KG1 (cell line): Measurements from ENCODE around the gene CDKN2D.
"Not testable (repeated sequence)": the region's sequence is repeated elsewhere in the genome, so short reads cannot be mapped to it uniquely, and the experiment has no call there.

Experiments
- DNase-seq: peaks from one replicate; lab custom pipeline; 2025; lab: John Stamatoyannopoulos, UW

Gene CDKN2D

DNA sequence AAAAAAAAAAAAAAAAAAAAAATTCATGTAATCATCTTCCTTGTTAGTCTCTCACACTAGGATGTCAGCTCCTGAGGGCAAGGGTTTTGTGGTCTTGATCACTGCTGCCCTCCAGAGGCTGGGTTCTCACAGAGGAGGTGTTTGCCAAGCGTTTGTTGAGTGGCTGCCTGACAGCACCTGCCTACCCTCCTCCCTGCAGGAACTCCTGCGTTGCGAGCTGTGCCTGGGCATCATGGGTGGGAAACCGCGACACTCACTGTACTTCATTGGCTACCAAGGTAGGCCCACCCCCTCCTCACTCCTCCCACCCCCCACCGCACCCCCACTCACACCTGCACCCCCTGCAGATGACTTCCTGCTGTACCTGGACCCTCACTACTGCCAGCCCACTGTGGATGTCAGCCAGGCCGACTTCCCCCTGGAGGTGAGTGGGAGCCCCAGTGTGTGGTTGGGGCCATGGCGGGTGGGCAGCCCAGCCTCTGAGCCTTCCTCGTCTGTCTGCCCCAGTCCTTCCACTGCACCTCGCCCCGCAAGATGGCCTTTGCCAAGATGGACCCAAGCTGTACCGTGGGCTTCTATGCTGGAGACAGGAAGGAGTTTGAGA is 17.0 kb downstream of the CDKN2D start:
- DNase-seq = peak; percentile 14

DNA sequence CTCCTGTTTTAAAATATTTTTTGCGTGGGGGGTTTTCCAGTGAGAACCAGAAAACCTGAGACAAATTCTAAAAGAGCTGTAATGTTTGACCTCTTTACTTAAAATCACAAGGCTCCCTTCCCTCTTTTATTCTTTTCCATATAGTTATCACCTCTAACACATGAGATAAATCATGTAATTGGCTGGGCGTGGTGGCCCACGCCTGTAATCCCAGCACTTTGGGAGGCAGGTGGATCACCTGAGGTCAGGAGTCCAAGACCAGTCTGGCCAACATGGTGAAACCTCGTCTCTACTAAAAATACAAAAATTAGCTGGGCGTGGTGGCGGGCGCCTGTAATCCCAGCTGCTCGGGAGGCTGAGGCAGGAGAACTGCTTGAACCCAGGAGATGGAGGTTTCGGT is 17.8 kb downstream of the CDKN2D start:
- not testable (repeated sequence) for DNase-seq

DNA sequence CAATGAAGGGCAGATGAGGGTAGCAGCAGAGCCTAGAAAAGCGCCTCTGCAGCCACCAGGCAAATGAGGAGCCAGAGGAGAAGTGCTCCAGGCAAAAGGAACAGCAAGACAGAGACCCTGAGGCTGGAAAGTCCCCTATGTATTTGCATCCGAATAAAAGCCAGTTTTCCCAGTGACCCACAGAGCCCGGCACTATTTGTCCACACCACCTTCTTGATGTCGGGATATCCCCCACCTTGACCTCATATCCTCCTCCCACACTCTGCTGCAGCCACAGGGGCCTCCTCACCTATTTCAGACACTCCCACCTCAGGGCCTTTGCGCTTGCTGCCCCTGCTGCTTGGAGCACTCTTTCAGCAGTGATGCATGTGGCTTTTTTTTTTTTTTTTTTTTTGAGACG is 18.4 kb downstream of the CDKN2D start:
- no peak for DNase-seq

DNA sequence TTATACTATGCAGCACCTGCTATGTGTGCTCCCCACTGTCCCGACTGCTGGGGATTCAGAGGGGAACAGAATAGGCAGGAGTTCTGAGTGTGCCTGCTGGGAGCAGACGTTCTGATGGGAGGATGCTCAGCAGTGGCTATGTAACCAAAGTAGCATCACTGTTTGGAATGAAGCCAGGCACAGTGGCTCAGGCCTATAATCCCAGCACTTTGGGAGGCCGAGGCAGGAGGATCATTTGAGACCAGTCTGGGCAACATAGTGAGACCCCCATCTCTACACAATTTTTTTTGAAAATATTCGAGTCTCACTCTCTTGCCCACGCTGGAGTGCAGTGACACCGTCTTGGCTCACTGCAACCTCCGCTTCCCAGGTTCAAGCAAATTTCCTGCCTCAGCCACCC is 19.0 kb downstream of the CDKN2D start:
- no peak for DNase-seq

DNA sequence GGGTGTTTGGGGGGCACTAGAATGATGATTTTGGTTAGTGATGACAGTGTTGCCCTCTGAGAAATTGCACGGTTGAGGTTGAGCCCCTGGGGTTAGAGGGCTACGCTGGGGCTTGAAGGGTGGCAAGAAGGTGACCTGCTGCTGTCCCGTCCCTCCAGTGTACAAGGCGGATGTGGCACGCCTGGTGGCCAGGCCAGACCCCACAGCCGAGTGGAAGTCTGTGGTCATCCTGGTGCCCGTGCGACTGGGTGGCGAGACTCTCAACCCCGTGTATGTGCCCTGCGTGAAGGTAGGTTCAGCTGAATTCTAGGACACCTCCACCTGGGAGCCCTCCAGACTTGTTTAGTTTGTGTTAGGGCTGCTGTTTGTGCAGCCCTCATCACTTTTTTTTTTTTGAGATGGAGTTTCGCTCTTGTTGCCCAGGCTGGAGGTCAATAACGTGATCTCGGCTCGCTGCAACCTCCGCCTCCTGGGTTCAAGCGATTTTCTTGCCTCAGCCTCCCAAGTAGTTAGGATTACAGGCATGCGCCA is 20.0 kb downstream of the CDKN2D start:
- no peak for DNase-seq

DNA sequence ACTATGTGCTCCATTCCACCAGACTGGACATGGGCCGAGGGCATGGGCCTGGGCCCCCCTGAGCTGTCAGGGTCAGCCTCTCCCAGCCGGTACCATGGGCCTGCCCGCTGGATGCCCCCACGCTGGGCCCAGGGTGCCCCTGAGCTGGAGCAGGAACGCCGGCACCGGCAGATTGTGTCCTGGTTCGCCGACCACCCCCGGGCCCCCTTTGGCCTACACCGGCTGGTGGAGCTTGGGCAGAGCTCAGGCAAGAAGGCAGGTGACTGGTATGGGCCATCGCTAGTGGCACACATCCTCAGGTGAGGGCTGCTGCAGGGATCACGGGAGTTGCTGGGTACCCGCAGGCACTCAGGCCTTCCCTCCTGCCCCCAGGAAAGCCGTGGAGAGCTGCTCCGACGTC is 22.0 kb downstream of the CDKN2D start:
- DNase-seq = no peak

DNA sequence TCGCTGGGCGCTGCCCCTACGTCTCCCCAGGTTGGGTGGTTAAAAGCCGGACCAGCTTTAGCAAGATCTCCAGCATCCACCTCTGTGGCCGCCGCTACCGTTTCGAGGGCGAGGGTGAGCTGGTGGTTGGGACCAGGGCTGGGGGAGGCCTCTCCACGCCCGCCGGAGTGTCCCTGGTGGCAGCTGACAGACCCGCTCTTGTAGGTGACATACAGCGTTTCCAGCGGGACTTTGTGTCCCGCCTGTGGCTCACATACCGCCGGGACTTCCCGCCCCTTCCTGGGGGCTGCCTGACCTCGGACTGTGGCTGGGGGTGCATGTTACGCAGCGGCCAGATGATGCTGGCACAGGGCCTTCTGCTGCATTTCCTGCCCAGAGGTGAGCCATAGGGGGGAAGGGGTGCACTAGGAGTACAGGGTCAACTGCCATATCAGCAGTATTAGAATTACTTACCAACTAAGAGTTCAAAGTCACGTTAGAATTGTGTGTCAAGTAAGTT is 24.0 kb downstream of the CDKN2D start:
- DNase-seq = no peak

DNA sequence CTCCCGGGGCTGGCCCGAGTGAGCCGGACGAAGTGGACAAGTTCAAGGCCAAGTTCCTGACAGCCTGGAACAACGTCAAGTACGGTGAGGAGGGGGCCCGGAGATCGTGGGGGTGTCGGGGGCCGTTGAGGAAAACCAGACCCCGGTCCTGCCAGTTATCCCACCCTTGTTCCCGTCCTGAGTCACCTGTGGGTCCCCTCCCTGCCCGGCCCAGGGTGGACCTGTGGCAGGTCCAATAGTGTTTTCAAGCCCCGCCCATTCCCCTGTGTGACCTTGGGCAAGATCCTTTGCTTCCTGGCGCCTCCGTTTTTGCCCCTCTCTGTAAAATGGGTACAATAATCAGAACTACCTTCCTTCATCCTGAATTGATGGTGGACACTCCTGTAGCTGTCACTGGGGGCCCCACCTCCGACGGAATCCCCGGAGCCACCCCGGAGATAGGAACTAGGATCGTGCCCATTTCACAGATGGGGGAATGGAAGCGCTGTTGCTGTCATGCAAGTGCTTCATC is 24.5 kb downstream of the CDKN2D start:
- DNase-seq = no peak

DNA sequence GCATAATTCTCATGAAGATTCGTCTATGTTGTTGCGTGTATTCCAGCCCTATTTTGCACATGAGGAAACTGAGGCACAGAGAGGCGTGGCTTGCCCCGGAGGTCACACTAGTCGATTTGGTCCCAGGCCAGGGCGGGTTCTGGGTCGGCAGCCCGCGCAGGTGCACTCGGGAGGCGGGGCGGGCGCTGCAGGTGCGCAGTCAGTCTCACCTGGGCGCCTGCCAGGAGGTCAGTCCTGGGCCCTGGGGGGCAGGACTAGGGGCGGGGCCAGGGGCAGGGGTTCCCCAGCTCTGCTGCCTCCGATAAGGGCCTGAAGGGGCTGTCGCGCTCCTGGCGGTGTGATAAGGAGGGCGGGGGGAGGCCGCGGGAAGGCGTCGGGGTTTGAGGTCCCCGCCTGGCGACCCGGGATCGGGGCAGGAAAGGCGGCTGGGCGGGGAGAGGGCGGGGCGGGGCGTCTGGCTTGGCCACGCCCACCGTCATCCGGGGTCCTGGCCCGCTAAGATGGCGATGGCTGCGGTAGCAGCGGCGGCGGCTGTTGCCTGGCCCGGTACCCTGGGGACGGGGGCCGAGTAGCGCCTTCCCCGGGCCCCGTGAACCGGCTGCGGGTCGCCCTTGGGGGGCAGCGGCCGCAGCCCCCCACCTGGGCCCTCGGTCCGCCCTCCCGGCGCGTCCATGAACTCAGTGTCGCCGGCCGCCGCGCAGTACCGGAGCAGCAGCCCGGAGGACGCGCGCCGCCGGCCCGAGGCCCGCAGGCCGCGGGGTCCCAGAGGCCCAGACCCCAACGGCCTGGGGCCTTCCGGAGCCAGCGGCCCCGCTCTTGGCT is 25.1 kb downstream of the CDKN2D start, which contains the start of gene ATG4D:
Gene ATG4D, plus strand, starts transcription at position 485 of the 822 bp plus-strand sequence. Its CDS starts 187 bp downstream, at position 672.
- peak; percentile 65 for DNase-seq

DNA sequence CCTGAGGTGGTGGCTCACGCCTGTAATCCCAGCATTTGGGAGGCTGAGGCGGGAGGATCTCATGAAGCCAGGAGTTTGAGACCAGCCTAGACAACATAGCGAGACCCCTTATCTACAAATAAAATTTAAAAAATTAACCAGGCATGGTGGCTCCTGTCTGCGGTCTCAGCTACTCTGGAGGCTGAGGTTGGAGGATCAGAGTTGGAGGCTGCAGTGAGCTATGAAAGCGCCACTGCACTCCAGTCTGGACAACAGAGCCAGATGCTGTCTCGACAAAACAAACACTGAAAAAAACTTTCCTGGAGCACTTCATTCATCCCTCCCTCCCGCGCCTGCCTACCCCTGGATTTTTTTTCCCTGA is 25.7 kb downstream of the CDKN2D start:
- no peak for DNase-seq

DNA sequence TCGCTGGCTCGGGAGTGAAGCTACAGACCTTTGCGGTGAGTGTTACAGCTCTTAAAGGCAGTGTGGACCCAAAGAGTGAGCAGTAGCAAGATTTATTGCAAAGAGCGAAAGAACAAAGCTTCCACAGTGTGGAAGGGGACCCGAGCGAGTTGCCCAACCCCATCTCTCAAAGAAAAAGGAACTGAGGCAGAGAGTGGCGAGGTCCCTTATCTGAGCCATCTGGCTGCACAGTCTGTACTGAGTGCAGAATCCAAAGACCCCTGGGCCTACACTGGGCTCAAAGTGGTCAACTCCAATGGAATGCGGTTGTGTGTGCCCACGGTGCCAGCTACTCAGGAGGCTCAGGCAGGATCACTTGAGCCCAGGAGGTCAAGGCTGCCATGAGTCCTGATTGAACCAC is 29.8 kb downstream of the CDKN2D start:
- not testable (repeated sequence) for DNase-seq

DNA sequence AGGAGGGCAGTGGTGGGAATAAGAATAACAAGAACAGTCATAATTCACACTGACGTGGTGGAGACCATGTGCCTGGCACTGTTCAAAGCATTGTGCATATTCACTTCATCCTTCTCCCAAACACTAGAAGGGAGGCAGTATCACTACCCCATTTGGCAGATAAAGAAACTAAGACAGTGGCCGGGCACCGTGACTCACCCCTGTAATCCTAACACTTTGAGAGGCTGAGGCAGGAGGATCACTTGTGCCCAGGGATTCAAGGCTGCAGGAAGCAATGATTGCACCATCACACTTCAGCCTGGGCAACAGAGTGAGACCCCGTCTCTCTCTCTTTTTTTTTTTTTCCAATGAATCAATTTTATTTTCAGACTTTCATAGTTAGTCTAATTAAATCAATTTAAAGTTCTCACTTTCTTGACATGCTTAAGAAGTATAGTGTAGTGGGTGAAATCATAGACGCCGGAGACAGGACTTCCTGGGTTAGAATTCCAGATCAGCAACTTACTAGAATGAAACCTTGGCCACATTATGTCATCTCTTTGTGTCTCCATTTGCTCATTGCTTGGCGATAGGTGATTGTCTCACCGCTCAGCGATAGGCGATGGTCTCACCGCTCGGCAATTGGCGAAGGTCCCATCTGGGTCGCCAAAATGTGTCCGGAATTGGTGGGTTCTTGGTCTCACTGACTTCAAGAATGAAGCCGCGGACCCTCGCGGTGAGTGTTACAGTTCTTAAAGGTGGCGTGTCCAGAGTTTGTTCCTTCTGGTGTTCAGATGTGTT is 30.4 kb downstream of the CDKN2D start:
- DNase-seq = no peak

DNA sequence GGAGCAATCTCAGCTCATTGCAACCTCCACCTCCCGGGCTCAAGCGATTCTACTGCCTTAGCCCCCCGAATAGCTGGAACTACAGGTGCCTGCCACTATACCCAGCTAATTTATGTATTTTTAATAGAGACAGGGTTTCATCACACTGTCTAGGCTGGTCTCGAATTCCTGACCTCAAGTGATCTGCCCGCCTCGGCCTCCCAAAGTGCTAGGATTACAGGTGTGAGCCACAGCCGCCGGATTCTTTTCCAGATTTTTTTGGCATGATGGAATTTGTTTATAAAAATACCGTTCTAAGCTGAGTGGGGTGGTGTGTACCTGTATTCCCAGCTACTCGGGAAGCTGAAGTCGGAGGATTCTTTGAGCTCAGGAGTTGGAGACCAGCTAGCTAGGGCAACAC is 31.1 kb downstream of the CDKN2D start:
- no peak for DNase-seq

DNA sequence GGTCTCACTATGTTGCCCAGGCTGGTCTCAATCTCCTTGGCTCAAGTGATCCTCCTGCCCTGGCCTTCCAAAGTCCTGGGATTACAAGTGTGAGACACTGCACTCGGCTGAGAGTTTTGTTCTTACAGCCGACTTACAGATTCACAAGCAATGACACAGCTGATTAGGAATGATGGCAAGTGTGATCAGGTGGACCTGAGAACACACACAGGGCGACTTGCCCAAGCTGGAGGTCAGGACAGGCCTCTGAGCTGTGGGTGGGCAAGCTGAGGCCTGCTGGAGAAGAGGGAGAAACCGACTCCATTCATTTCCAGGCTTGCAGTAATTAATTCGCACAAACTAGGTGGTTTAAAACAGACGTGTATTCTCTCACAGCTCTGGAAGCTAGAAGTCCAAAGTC is 33.2 kb downstream of the CDKN2D start:
- no peak for DNase-seq

DNA sequence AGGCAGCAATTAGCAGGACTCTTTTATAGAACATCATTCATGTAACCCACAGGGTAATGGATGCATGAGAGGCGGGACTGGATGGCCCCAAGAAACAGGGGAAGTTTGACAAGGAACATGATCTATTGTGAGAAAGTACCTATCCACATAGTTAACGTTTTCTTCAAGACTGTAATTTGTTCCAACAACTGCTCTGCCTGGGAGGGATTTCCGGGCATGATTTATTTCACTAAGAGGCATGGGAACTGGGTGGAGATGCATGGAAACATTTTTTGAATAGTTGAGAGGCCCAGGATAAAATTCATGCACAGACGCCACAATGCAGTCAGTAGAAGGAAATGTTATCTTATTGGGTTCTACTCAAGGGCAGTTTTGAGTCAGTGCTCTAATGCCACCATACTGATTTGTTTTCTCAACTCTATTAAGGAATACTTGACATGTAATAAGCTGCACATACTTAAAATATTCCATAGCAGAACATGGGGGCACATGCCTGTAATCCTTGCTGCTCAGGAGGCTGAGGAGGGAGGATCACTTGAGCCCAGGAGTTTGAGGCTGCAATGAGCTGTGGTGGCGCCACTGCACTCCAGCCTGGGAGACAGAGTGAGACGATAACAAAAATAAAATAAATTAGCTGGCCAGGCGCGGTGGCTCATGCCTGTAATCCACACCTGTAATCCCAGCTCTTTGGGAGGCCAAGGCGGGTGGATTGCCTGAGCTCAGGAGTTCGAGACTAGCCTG is 35.0 kb downstream of the CDKN2D start:
- DNase-seq = no peak

DNA sequence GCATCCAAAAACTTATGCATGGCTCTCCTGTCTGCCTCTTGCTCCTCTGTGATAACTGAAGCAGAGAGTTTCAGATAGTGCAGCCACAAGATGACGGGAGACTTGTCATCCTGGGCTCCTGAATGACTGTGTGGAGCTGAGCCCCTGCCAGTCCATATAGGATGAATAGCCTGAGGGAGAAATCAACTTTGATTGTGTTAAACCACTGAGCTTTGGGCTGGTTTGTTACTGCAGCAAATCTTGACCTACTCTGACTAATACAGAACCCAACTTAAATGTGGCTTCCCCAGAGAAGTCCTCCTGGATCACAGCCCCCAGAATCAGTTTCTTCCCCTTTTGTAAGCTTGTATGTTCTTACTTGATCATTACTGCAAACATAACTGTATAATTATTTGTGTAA is 36.3 kb downstream of the CDKN2D start:
- no peak for DNase-seq

DNA sequence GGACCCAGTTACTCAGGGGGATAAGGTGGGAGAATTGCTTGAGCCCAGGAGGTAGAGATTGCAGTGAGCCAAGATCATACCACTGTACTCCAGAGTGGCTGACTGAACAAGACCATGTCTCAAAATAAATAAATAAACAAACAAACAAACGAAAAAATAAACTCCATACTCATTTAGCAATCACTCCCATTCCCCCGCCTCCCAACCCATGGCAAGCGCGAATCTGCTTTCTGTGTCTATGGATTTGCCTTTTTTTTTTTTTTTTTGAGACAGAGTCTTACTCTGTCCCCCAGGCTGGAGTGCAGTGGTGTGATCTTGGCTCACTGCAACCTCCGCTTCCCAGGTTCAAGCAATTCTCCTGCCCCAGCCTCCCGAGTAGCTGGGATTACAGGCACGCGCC is 41.9 kb downstream of the CDKN2D start:
- not testable (repeated sequence) for DNase-seq

DNA sequence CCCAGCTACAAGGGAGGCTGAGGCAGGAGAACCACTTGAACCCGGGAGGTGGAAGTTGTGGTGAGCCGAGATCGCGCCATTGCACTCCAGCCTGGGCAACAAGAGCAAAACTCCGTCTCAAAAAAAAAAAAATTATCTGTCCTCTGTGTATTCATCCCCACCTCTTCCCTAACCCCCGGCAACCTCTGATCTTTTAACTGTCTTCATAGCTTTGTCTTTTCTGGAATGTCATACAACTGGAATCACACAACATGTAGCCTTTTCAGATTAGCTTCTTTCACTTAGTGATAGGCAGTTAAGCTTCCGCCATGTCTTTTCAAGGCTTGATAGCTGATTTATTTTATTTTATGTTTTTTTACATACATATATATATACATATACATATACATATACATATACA is 43.1 kb downstream of the CDKN2D start:
- DNase-seq = no peak

DNA sequence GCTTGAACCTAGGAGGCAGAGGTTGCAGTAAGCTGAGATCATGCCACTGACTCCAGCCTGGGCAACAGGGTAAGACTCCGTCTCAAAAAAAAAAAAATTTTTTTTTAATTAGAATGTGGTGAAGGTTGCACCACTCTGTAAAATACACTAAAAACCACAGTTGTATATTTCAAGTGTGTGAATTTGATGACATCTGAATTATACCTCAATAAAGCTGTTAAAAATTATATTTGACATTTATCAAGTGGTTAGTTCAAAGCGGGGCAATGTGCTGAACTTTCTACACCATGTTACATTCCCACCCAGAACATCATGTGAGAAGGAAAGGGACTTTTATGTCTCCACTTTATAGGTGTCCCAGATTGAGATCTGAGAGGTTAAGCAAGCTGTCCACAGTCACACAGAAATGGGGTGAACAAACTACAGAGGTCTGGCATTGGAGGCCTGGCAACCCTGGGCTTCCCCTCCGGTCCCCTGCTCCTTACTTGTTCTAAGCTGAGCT is 45.6 kb downstream of the CDKN2D start:
- DNase-seq = no peak

DNA sequence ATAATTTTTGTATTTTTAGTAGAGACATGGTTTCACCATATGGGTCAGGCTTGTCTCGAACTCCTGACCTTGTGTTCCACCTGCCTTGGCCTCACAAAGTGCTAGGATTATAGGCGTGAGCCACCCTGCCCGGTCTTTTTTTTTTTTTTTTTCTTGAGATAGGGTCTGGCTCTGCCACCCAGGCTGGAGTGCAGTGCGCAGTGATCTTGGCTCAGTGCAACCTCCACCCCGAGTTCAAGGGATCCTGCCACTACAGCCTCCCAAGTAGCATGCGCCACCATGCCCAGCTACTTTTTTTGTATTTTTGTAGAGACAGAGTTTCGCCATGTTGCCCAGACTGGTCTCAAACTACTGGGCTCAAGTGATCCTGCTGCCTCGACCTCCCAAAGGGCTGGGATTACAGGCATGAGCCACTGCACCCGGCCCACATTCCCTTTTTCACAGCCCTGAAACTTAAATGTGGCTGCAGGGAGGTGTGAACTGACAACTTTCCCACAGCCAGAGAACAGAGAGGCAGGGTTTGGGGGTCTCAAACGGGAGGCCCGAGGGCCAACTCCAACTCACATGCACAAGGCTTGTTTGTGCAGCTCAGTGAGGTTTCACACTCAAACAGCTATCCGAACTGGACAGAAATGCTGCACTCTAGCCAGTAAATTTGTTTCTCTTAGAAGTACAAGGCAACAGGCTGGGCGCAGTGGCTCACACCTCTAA is 47.2 kb downstream of the CDKN2D start:
- DNase-seq = no peak
